ENCODE measurements around the gene CAPN12. TPM values are rescaled to one million over a fixed set of nuclear protein-coding genes. Genes with fewer than 3 reads are reported as not detected.

CAPN12 gene
- polyA plus RNA-seq, 1 donor (not counting 4 experiments of a cell fraction or from before 2014, with no cell fraction given), result 5.6 TPM

DNA sequence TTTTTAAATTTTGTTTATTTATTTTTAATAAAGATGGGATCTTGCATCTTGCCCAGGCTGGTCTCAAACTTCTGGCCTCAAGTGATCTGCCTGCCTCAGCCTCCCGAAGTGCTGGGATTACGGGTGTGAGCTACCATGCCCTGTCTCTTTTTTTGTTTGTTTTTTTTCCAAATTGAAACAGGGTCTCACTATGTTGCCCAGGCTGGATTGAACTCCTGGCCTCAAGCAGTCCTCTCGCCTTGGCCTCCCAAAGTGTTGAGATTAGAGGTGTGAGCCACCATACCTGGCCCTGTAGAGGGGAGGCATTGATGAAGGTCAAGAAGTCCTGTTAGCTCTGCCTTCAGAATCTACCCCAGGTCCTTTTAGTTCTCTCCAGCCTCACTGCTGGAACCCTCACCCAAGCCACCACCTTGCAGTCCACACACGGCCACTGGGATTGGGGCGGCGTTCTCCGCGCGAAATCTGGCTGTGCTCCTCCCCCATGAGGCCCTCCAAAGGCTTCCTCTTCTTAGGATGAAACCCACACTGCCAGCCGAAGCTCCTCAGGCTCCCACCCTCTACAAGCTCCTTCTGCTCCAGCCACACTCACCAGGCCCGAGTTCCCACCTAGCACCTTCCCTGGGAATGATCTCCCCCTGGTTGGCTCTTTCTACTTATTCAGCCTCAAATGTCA, 61.9 kb downstream of the CAPN12 start:
- Histone ChIP-seq H2AFZ (ENCODE audit: control insufficient read depth, low read length) (no peak overlapping the region), H3K4me3 (ENCODE audit: control insufficient read depth in 2 of 3, extremely low read depth in 1 of 3, insufficient read depth in 2 of 3, low read depth in 1 of 3, low read length in 3 of 3) (peak overlapping the region in 1 of 3 experiments; percentile 3), H4K20me1 (ENCODE audit: control insufficient read depth, extremely low read depth, insufficient read depth, low read length) (no peaks in the 10 kb centered on the region), H3K4me2 (ENCODE audit: control insufficient read depth, extremely low read depth, insufficient read depth, low read depth, low read length) (no peak overlapping the region), H3K79me2 (ENCODE audit: control insufficient read depth, insufficient read depth, low read length) (peaks cover 82% of the 10 kb centered on the region), H3K27ac (ENCODE audit: control insufficient read depth, insufficient read depth, low read length) (peak overlapping the region; percentile 100), H3K9me3 (ENCODE audit: control insufficient read depth, low read depth, low read length) (no peaks in the 10 kb centered on the region), H3K9ac (ENCODE audit: control insufficient read depth, extremely low read depth, insufficient read depth, low read length) (peak overlapping the region; percentile 99), H3K9me1 (ENCODE audit: control insufficient read depth, extremely low read depth, insufficient read depth, low read length) (peaks cover 2% of the 10 kb centered on the region), H3K4me1 (ENCODE audit: control insufficient read depth, extremely low read depth, insufficient read depth, low read length) (peaks cover 66% of the 10 kb centered on the region), H3K27me3 (ENCODE audit: control insufficient read depth, extremely low read depth, insufficient read depth, low read length) (no peaks in the 10 kb centered on the region), H3K36me3 (ENCODE audit: control insufficient read depth in 2 of 2, extremely low read depth in 1 of 2, insufficient read depth in 2 of 2, low read length in 2 of 2) (peaks cover 24 to 43% of the 10 kb centered on the region in 2 experiments)
- FAIRE-seq, result no peak
- dilution Hi-C loops (cut with MboI; ENCODE audit: extremely low pct_ligation_motif_present, low sequenced_read_pairs), result no loop called here
- DNase-seq (ENCODE audit: low read depth, low spot score), result no peak
- no peak for TF ChIP-seq CTCF (optimal IDR thresholded peaks at IDR 0.05 in 1 of 3, IDR thresholded peaks at IDR 0.05 in 1 of 3, conservative IDR thresholded peaks at IDR 0.05 in 1 of 3; ENCODE audit: extremely low read depth in 1 of 3, insufficient read depth in 2 of 3, low read length in 3 of 3)
- TF ChIP-seq EZH2 (IDR thresholded peaks at IDR 0.05; ENCODE audit: low read length), result no peak

Other genes with a start within 250 kb of the CAPN12 start
- gene MAP4K1, start 126.5 kb downstream of the CAPN12 start, polyA plus RNA-seq, result 0.22 to 0.25 TPM in 2 of 3 replicates, not detected in the other
- gene EIF3K, start 125.3 kb downstream of the CAPN12 start, polyA plus RNA-seq, result 240 to 304 TPM (median 260 TPM) in 3 replicates
- gene ACTN4, start 96.8 kb downstream of the CAPN12 start, polyA plus RNA-seq, result 463 to 720 TPM (median 526 TPM) in 3 replicates
- 9.1 to 19.7 TPM (median 19.6 TPM) in 3 replicates for gene LGALS7, start 29.0 kb upstream of the CAPN12 start, polyA plus RNA-seq
- gene LGALS7B, start 44.7 kb upstream of the CAPN12 start, polyA plus RNA-seq, result 1,330 to 7,133 TPM (median 1,668 TPM) in 3 replicates
- gene LGALS4, start 68.5 kb upstream of the CAPN12 start, polyA plus RNA-seq, result 0.11 to 0.30 TPM (median 0.13 TPM) in 3 replicates
- 64.9 to 85.5 TPM (median 72.1 TPM) in 3 replicates for gene ECH1, start 87.3 kb upstream of the CAPN12 start, polyA plus RNA-seq
- 144 to 343 TPM (median 308 TPM) in 3 replicates for gene HNRNPL, start 105.5 kb upstream of the CAPN12 start, polyA plus RNA-seq
- gene RINL, start 133.8 kb upstream of the CAPN12 start, polyA plus RNA-seq, result 3.2 to 6.3 TPM (median 4.3 TPM) in 3 replicates
- 46.6 to 57.4 TPM (median 47.6 TPM) in 3 replicates for gene SIRT2, start 155.1 kb upstream of the CAPN12 start, polyA plus RNA-seq
- gene NFKBIB, start 155.5 kb upstream of the CAPN12 start, polyA plus RNA-seq, result 12.3 to 14.4 TPM (median 13.7 TPM) in 3 replicates
- 0.14 to 0.24 TPM (median 0.17 TPM) in 3 replicates for gene CCER2, start 167.7 kb upstream of the CAPN12 start, polyA plus RNA-seq
- gene SARS2, start 186.3 kb upstream of the CAPN12 start, polyA plus RNA-seq, result 13.9 to 19.2 TPM (median 16.4 TPM) in 3 replicates
- gene MRPS12, start 186.5 kb upstream of the CAPN12 start, polyA plus RNA-seq, result 37.7 to 65.9 TPM (median 43.4 TPM) in 3 replicates
- 5.4 to 7.7 TPM (median 6.5 TPM) in 3 replicates for gene FBXO17, start 231.3 kb upstream of the CAPN12 start, polyA plus RNA-seq